NB4 (cell line): ENCODE results near the gene GLUD1.

Experiments
- DNase-seq: peaks from one replicate; pipeline ENCODE4 v3.0.0; 2010; ENCODE audit warnings: low read depth
- H3K4me3 ChIP-seq: one replicate; pipeline ENCODE4 v1.5.1; 2011; ENCODE audit warnings: mild to moderate bottlenecking, low read depth, low read length, moderate library complexity
- CTCF ChIP-seq: IDR thresholded peaks from one replicate; pipeline ENCODE4 v1.5.1; 2012; ENCODE audit warnings: low read depth, low read length
- MAX ChIP-seq: IDR thresholded peaks from 2 replicates; pipeline ENCODE4 v1.6.1; 2011; ENCODE audit warnings: low read depth, low read length
- MYC ChIP-seq: IDR thresholded peaks from 2 replicates; pipeline ENCODE4 v1.6.1; 2011; ENCODE audit warnings: low read depth, low read length
- POLR2A ChIP-seq: IDR thresholded peaks from 2 replicates; pipeline ENCODE4 v1.6.1; 2011; ENCODE audit warnings: mild to moderate bottlenecking; ENCODE audit not compliant: insufficient read length; ENCODE audit errors: extremely low read depth

Gene GLUD1

GRCh38 chr10:87000491-87000890 lies 94.2 kb downstream of the GLUD1 start:
- TF ChIP-seq MAX (no peak), MYC (no peak), POLR2A (no peak), CTCF (no peak)
- peak; percentile 11 for DNase-seq
- H3K4me3 ChIP-seq, result no peak overlapping the region
